ENCODE results near the gene SLC7A14. TPM values are rescaled to one million over a fixed set of nuclear protein-coding genes. Genes with fewer than 3 reads are reported as not detected.

SLC7A14 gene
- total RNA-seq, 2 experiments from 2014 or later: not detected

DNA sequence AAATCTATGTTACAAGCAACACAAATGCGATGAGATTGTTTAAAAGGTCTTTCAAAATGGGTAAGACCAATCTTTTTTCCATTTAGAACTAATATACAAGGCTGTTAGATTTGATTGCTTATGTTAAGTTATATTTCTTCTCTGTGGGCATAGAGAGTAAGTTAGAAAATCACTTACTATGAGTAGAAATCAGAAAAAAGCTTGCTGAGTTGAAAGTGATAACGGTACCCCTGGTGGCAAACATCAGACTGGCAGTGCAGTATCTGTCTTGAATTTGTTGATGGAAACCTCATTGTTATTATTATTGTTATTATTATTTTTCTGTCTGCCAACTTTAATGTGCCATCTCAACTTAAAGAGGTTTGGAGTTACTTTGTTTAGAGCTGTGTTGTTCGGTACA is 154.8 kb downstream of the SLC7A14 start:
- ATAC-seq (no peak), DNase-seq (no peak)
- TF ChIP-seq, protein P1, sequence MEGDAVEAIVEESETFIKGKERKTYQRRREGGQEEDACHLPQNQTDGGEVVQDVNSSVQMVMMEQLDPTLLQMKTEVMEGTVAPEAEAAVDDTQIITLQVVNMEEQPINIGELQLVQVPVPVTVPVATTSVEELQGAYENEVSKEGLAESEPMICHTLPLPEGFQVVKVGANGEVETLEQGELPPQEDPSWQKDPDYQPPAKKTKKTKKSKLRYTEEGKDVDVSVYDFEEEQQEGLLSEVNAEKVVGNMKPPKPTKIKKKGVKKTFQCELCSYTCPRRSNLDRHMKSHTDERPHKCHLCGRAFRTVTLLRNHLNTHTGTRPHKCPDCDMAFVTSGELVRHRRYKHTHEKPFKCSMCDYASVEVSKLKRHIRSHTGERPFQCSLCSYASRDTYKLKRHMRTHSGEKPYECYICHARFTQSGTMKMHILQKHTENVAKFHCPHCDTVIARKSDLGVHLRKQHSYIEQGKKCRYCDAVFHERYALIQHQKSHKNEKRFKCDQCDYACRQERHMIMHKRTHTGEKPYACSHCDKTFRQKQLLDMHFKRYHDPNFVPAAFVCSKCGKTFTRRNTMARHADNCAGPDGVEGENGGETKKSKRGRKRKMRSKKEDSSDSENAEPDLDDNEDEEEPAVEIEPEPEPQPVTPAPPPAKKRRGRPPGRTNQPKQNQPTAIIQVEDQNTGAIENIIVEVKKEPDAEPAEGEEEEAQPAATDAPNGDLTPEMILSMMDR (IDR thresholded peaks at IDR 0.05): no peak
- H3K27me3 Mint-ChIP-seq: peaks cover 1% of the 10 kb centered on the region
- H3K27ac Mint-ChIP-seq: no peak overlapping the region
- H3K36me3 Mint-ChIP-seq (ENCODE audit: low read depth): no peaks in the 10 kb centered on the region
- H3K4me3 Mint-ChIP-seq: no peak overlapping the region
- CTCF ChIA-PET: interaction anchor here (1.2 to 3.4 kb wide), 3 partner anchors 17 to 74 kb away, joined by 3 to 21 read pairs (median 3); partner anchors contain the start of gene SKIL
- H3K9me3 Mint-ChIP-seq: no peaks in the 10 kb centered on the region
- POLR2A ChIA-PET: interaction anchor here (0.7 kb wide), 1 partner anchor 533 kb away, joined by 3 read pairs; no protein-coding TSS in a partner anchor
- intact Hi-C loops (cut with micrococcal nuclease): no loop called here
- peaks cover 19% of the 10 kb centered on the region for H3K4me1 Mint-ChIP-seq (ENCODE audit: low read depth)

DNA sequence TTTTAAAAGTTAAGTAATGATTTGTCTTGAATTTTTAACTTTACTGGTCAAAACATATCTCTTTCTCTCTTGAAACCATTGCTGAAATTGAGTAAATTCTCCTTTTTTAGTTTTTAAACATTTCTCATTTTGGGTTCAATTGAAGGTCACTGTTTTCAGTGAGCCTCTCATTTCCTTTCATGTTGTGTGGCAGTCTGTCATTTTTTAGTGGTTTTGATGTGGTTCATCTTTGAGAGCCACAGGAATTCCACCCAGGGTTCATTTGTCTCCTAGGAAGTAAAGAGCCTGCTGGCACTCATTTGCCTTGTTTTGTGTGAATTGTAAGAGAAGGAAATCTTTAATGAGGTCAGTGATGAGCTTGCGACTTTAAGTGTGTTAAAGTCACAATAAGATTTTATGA is 156.8 kb downstream of the SLC7A14 start:
- no peak overlapping the region for H3K4me3 Mint-ChIP-seq
- H3K27me3 Mint-ChIP-seq: peaks cover 4% of the 10 kb centered on the region
- TF ChIP-seq, protein P1 (IDR thresholded peaks at IDR 0.05): no peak
- no peak for DNase-seq
- POLR2A ChIA-PET: no interaction called here
- ATAC-seq: peak; percentile 42
- no peaks in the 10 kb centered on the region for H3K36me3 Mint-ChIP-seq (ENCODE audit: low read depth)
- no peak overlapping the region for H3K27ac Mint-ChIP-seq
- peaks cover 19% of the 10 kb centered on the region for H3K4me1 Mint-ChIP-seq (ENCODE audit: low read depth)
- H3K9me3 Mint-ChIP-seq: no peaks in the 10 kb centered on the region
- CTCF ChIA-PET: interaction anchor here (3.4 kb wide), 1 partner anchor 15 kb away, joined by 21 read pairs; no protein-coding TSS in a partner anchor
- intact Hi-C loops (cut with micrococcal nuclease): no loop called here

DNA sequence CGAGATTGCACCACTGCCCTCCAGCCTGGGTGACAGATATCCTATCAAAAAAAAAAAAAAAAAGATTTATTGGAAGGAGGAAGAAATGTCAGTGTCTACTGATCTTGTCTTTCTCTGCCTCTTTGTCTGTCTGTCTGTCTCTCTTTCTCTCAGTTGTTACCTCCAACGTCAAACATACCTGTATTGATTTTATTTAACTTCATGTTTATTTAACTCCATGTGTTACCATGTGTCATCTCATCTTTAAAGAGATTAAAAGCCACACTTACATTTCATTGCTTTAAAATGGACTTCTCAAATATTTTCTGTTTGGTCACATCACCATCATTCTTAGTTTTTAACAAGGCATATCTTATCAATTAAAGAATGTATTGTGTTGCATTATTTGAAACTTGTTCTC is 157.8 kb downstream of the SLC7A14 start:
- intact Hi-C loops (cut with micrococcal nuclease): no loop called here
- Mint-ChIP-seq H3K27me3 (peaks cover 8% of the 10 kb centered on the region), H3K9me3 (no peaks in the 10 kb centered on the region)

DNA sequence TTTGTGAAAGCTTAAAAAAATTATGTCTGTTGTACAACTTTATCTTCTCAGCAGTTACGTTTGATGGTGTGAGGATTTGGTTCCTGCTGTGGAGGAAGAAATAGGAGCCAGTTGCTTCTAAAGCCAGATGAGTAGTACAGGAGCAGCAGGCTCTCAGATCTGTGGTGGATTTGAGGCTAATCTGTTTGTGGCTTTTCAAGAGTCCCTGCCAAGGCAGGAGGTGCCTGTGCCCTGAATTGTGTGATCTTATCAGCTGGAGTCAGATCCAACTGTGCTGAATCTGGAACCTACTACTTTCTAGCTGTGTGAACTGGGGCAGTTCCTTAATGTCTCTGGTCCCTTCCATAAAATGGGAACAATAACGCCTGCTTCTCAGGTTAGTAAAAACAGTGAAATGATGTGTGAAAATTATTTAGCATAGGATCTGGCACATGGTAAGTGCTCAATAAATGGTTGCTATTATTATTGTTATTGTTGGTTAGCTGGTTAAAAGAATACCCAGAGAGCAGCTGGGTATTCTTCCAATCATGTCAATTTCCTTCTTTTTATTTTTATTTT is 159.6 kb downstream of the SLC7A14 start:
- DNase-seq (no peak), ATAC-seq (no peak)
- H3K27me3 Mint-ChIP-seq: peaks cover 12% of the 10 kb centered on the region
- peaks cover 19% of the 10 kb centered on the region for H3K4me1 Mint-ChIP-seq (ENCODE audit: low read depth)
- CTCF ChIA-PET: interaction anchor here (0.6 to 3.9 kb wide), 4 partner anchors 12 to 384 kb away, joined by 3 to 22 read pairs (median 4); no protein-coding TSS in a partner anchor
- H3K27ac Mint-ChIP-seq: no peak overlapping the region
- no peak overlapping the region for H3K4me3 Mint-ChIP-seq
- intact Hi-C loops (cut with micrococcal nuclease): no loop called here
- TF ChIP-seq, protein P1 (IDR thresholded peaks at IDR 0.05): no peak
- no peaks in the 10 kb centered on the region for H3K36me3 Mint-ChIP-seq (ENCODE audit: low read depth)
- H3K9me3 Mint-ChIP-seq: no peaks in the 10 kb centered on the region
- POLR2A ChIA-PET: interaction anchor here (0.6 kb wide), 1 partner anchor 115 kb away, joined by 3 read pairs; no protein-coding TSS in a partner anchor

More for the DNA sequence above, 157.8 kb downstream of the SLC7A14 start:
- TF ChIP-seq, protein P1 (IDR thresholded peaks at IDR 0.05): no peak
- no peaks in the 10 kb centered on the region for H3K36me3 Mint-ChIP-seq (ENCODE audit: low read depth)
- POLR2A ChIA-PET: no interaction called here
- H3K4me1 Mint-ChIP-seq (ENCODE audit: low read depth): peaks cover 19% of the 10 kb centered on the region
- ATAC-seq: no peak
- no peak for DNase-seq
- no peak overlapping the region for H3K4me3 Mint-ChIP-seq
- no peak overlapping the region for H3K27ac Mint-ChIP-seq
- CTCF ChIA-PET: no interaction called here

DNA sequence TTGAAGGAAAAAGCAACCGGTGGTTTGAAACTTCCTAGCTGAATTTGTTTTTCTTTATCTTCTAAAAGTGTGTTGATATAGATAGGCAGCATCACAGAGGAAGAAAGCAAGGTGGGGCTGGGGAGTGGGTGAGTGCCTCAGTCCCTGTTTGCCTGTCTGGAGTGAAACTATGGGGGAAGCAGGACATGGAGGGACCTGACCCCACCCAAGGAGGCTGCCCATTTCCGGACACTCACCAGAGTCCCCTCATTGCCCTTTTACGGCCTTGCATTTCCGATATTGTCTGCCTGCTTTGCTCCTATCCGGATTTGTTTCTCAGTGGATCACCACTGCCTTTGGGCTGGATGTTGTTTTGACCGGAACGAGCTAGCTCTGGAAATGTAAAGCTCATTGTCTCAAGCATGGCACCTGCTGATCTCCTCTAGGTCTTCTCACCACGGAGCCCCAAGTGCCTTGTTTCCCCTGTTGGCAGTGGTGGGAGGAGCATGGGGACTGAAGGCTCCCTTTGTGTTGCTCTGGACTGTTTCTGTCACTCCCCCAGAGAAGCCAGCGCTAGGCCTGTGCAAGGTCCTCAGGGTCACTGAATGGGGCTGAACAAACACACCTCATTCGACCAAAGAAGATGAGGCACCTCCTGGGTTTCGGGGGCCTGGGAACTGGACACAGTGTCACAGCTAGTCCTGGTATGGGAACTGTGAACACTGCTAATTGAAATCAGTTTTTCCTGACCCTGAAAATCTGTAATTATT is 160.2 kb downstream of the SLC7A14 start:
- no peak for ATAC-seq
- intact Hi-C loops (cut with micrococcal nuclease): no loop called here
- no peaks in the 10 kb centered on the region for H3K9me3 Mint-ChIP-seq
- H3K27me3 Mint-ChIP-seq: peaks cover 15% of the 10 kb centered on the region
- H3K4me1 Mint-ChIP-seq (ENCODE audit: low read depth): peaks cover 19% of the 10 kb centered on the region
- H3K27ac Mint-ChIP-seq: no peak overlapping the region
- H3K4me3 Mint-ChIP-seq: no peak overlapping the region
- DNase-seq: no peak
- CTCF ChIA-PET: interaction anchor here (0.6 to 3.9 kb wide), 4 partner anchors 11 to 385 kb away, joined by 3 to 22 read pairs (median 4); no protein-coding TSS in a partner anchor
- TF ChIP-seq, protein P1 (IDR thresholded peaks at IDR 0.05): no peak
- POLR2A ChIA-PET: interaction anchor here (0.6 kb wide), 1 partner anchor 114 kb away, joined by 3 read pairs; no protein-coding TSS in a partner anchor
- no peaks in the 10 kb centered on the region for H3K36me3 Mint-ChIP-seq (ENCODE audit: low read depth)
